IMR-90 (cell line): ENCODE measurements around the gene SNAP25. TPM values are rescaled to one million over a fixed set of nuclear protein-coding genes. Genes with fewer than 3 reads are reported as not detected.
A peak's percentile ranks its signal among the peaks of the same experiment; 100 is the strongest.

Source experiments
- ATAC-seq: fragments of 200-7000 bp; cut with Tn5 transposase; 2 replicates; pipeline ENCODE4 v1.9.1; 2020; ENCODE audit warnings: low read depth, mild to moderate bottlenecking, moderate library complexity
- BruUV-seq: library from RNA; stranded (reverse); fragments of 400-500 nt; replicated peaks from 2 replicates; lab custom pipeline; 2021; lab: Mats Ljungman, UMichigan
- CTCF ChIA-PET: fragments of 300-600 bp; formaldehyde crosslinking; extraction: SDS; loops from one replicate; lab custom pipeline; 2021; ENCODE audit warnings: antibody characterized with exemption; lab: Yijun Ruan, JAX
- POLR2A ChIA-PET: fragments of 300-600 bp; sonication (Branson Sonifier 250); formaldehyde crosslinking; loops from one replicate; lab custom pipeline; 2022; ENCODE audit warnings: antibody characterized with exemption; ENCODE audit not compliant: unreplicated experiment; lab: Charles Lee
- DNase-seq: peaks from one replicate; pipeline ENCODE4 v3.0.0; 2013
- H2AFZ ChIP-seq: replicated peaks from 2 replicates; pipeline ENCODE3; 2013; ENCODE audit warnings: low read length, mild to moderate bottlenecking; ENCODE audit not compliant: poor library complexity
- H2AK5ac ChIP-seq: 2 replicates; pipeline ENCODE4 v1.6.1; 2013; ENCODE audit warnings: low read depth, low read length, inconsistent platforms
- H2AK9ac ChIP-seq: replicated peaks from 2 replicates; pipeline ENCODE3; 2013; ENCODE audit warnings: mild to moderate bottlenecking, low read depth, low read length, moderate library complexity; ENCODE audit not compliant: poor library complexity
- H2BK120ac ChIP-seq: 2 replicates; pipeline ENCODE4 v1.6.1; 2013; ENCODE audit warnings: low read depth, low read length, inconsistent platforms
- H2BK15ac ChIP-seq: 3 replicates; pipeline ENCODE4 v1.6.1; 2013; ENCODE audit warnings: low read depth, low read length, inconsistent platforms
- H2BK20ac ChIP-seq: 2 replicates; pipeline ENCODE4 v1.6.1; 2013; ENCODE audit warnings: low read depth, mild to moderate bottlenecking, inconsistent platforms, low read length, moderate library complexity
- H2BK5ac ChIP-seq: 2 replicates; pipeline ENCODE4 v1.6.1; 2013; ENCODE audit warnings: mild to moderate bottlenecking, low read depth, low read length, inconsistent platforms; ENCODE audit not compliant: poor library complexity, severe bottlenecking
- H3K14ac ChIP-seq: replicated peaks from 2 replicates; pipeline ENCODE4 v1.6.1; 2013; ENCODE audit warnings: low read depth, low read length, inconsistent platforms
- H3K18ac ChIP-seq: 2 replicates; pipeline ENCODE4 v1.6.1; 2013; ENCODE audit warnings: low read depth, low read length, control low read depth
- H3K23ac ChIP-seq: 2 replicates; pipeline ENCODE4 v1.6.1; 2013; ENCODE audit warnings: low read depth, low read length, inconsistent platforms
- H3K27ac ChIP-seq: 2 replicates; pipeline ENCODE4 v1.5.1; 2013; ENCODE audit warnings: mild to moderate bottlenecking, control low read depth, low read length; ENCODE audit not compliant: insufficient read depth
- H3K27me3 ChIP-seq: 2 replicates; pipeline ENCODE4 v1.6.1; 2013; ENCODE audit warnings: low read length; ENCODE audit not compliant: control insufficient read depth, insufficient read depth
- H3K36me3 ChIP-seq: 2 replicates; pipeline ENCODE4 v1.6.1; 2013; ENCODE audit warnings: low read length, mixed read lengths; ENCODE audit not compliant: control insufficient read depth, insufficient read depth
- H3K4ac ChIP-seq: 2 replicates; pipeline ENCODE4 v1.6.1; 2013; ENCODE audit warnings: low read depth, low read length, inconsistent platforms
- H3K4me1 ChIP-seq: 2 replicates; pipeline ENCODE4 v1.6.1; 2013; ENCODE audit warnings: low read length, mixed read lengths; ENCODE audit not compliant: control insufficient read depth, insufficient read depth
- H3K4me2 ChIP-seq: 2 replicates; pipeline ENCODE4 v1.6.1; 2013; ENCODE audit warnings: low read depth, mild to moderate bottlenecking, control low read depth, low read length, moderate library complexity
- H3K4me3 ChIP-seq: 2 replicates; pipeline ENCODE4 v1.5.1; 2013; ENCODE audit warnings: low read depth, mild to moderate bottlenecking, control low read depth, low read length, moderate library complexity; ENCODE audit not compliant: insufficient read depth
- H3K56ac ChIP-seq: 2 replicates; pipeline ENCODE4 v1.6.1; 2013; ENCODE audit warnings: low read length, inconsistent platforms; ENCODE audit not compliant: insufficient read depth; ENCODE audit errors: extremely low read depth
- H3K79me1 ChIP-seq, 2 experiments: 2 replicates each; pipeline ENCODE4 v1.6.1; 2013; ENCODE audit warnings: low read length in 2 of 2, inconsistent platforms in 1 of 2, low read depth in 1 of 2
- H3K9ac ChIP-seq: 2 replicates; pipeline ENCODE4 v1.6.1; 2013; ENCODE audit warnings: low read depth, low read length, control low read depth
- H3K9me1 ChIP-seq: 2 replicates; pipeline ENCODE4 v1.6.1; 2013; ENCODE audit warnings: low read length, inconsistent platforms; ENCODE audit not compliant: insufficient read depth
- H3K9me3 ChIP-seq: 2 replicates; pipeline ENCODE4 v1.6.1; 2013; ENCODE audit warnings: low read length; ENCODE audit not compliant: control insufficient read depth, insufficient read depth
- H4K20me1 ChIP-seq: 2 replicates; pipeline ENCODE4 v1.6.1; 2013; ENCODE audit warnings: low read length, inconsistent platforms; ENCODE audit not compliant: insufficient read depth
- H4K5ac ChIP-seq: 2 replicates; pipeline ENCODE4 v1.6.1; 2013; ENCODE audit warnings: mild to moderate bottlenecking, low read depth, low read length, control low read depth
- H4K8ac ChIP-seq, 2 experiments: 2 replicates each; pipeline ENCODE4 v1.6.1; 2013; ENCODE audit warnings: low read depth in 2 of 2, low read length in 2 of 2, control low read depth in 1 of 2, inconsistent platforms in 1 of 2
- H4K91ac ChIP-seq: 2 replicates; pipeline ENCODE4 v1.6.1; 2013; ENCODE audit warnings: low read depth, low read length, inconsistent platforms; ENCODE audit not compliant: insufficient read depth
- FOS ChIP-seq: fragments of 150-350 bp; IDR thresholded peaks from 2 replicates; pipeline ENCODE4 v1.6.1; 2016; ENCODE audit warnings: low read depth, low read length
- MAFK ChIP-seq: IDR thresholded peaks from 2 replicates; pipeline ENCODE4 v1.6.1; 2012; ENCODE audit warnings: low read depth, low read length, improper control_type of control experiment
- SMC3 ChIP-seq: fragments of 150-350 bp; IDR thresholded peaks from 2 replicates; pipeline ENCODE4 v1.6.1; 2016; ENCODE audit warnings: low read depth, mild to moderate bottlenecking, antibody characterized with exemption, low read length, moderate library complexity
- WGBS, 2 experiments: methylation state at CpG; one replicate each; pipeline versions ENCODE4 v1.1.5 to v1.1.7; 2013; ENCODE audit warnings: missing lambda C conversion rate in 2 of 2; ENCODE audit not compliant: insufficient read length in 1 of 2; ENCODE audit errors: extremely low coverage in 2 of 2; 5-methylcytosine and 5-hydroxymethylcytosine counted together
- dilution Hi-C: fragments of 300-500 bp; cut with HindIII; formaldehyde crosslinking; loops from one replicate; pipeline ENCODE4 v1.14.3; 2018; ENCODE audit warnings: low sequenced_read_pairs; ENCODE audit not compliant: unreplicated experiment
- in situ Hi-C: fragments of 300-500 bp; cut with MboI; formaldehyde crosslinking; loops from 3 replicates; pipeline ENCODE4 v1.14.3; 2019; ENCODE audit warnings: low sequenced_read_pairs, inconsistent platforms, mixed read lengths
- intact Hi-C: fragments of 100-400 bp; cut with micrococcal nuclease; formaldehyde crosslinking; loops from 2 replicates; pipeline ENCODE4 v1.10.0; 2022
- polyA plus RNA-seq, 3 experiments: library from polyadenylated mRNA; depleted of rRNA; stranded (reverse); fragments of >200 nt; gene quantifications; 2 replicates each; pipeline ENCODE4 v1.2.3, GENCODE V29; 2012; ENCODE audit warnings: low replicate concordance in 1 of 3
- total RNA-seq: library from RNA; depleted of rRNA; stranded (reverse); fragments of >200 nt; gene quantifications from 2 replicates; pipeline ENCODE4 v1.2.3, GENCODE V29; 2012

The SNAP25 gene
- total and polyA plus RNA-seq, 2 of the 4 experiments (the other 2 are of a cell fraction): 1.1 to 2.8 TPM

DNA sequence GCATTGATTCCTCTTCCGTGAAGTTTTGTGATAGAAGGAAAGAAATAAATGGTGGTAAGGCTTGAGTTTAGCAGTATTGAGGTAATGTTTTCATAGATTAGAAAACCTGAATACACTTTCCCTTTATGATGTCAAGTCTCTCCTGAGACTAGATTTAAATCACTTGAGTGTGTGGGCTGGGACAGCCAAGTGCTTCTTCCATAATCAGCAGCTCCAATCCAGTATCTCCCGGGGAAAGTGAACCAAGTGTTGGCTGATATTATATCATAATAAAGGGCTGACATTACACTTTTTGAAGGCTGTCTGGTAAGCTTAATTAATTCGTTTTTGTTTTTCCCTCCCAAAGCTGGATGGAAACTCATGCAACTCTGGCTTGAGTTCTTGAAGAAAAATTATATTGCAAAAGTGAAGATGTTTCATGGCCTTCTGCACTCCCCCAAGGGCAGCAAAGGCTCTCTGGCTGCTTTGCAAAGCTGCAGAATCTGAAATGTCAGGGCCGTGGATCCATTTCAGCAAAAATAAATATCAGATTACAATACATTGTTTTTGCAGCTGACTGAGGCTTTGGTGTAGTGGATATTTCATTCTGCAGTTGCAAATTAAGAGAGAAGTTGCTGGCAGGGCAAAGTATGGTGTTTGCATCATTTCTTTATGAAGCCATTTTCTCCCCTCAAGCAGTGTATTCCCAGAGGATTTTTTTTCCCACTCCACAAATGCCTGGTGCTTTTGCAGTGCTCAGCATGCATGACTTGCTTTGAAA, 114.2 kb downstream of the SNAP25 start:
- ATAC-seq (peak; percentile 74), DNase-seq (peak; percentile 31)

More for the DNA sequence above, 114.2 kb downstream of the SNAP25 start:
- no peak overlapping the region for H3K27ac ChIP-seq
- H2BK20ac ChIP-seq: no peak overlapping the region
- in situ Hi-C loops (no loop called here), dilution Hi-C loops (no loop called here), intact Hi-C loops (no loop called here)
- no peaks in the 10 kb centered on the region for H3K9me3 ChIP-seq
- no peak overlapping the region for H2AK9ac ChIP-seq
- no peak overlapping the region for H3K4ac ChIP-seq
- no peak overlapping the region for H4K5ac ChIP-seq
- no peak overlapping the region for H4K8ac ChIP-seq
- TF ChIP-seq MAFK (no peak), FOS (no peak), SMC3 (no peak)
- H2BK5ac ChIP-seq: no peak overlapping the region
- H2BK120ac ChIP-seq: no peak overlapping the region
- H3K56ac ChIP-seq: no peak overlapping the region
- no peaks in the 10 kb centered on the region for H3K79me1 ChIP-seq
- no peak overlapping the region for H2BK15ac ChIP-seq
- no peak overlapping the region for H2AK5ac ChIP-seq
- no peaks in the 10 kb centered on the region for H3K9me1 ChIP-seq
- CTCF ChIA-PET: interaction anchor here (0.6 to 0.9 kb wide), 2 partner anchors 25 to 201 kb away, joined by 3 to 4 read pairs; no protein-coding TSS in a partner anchor
- H3K4me2 ChIP-seq: no peak overlapping the region
- H2AFZ ChIP-seq: no peak overlapping the region
- POLR2A ChIA-PET: no interaction called here
- no peak overlapping the region for H3K14ac ChIP-seq
- no CpG with 5 or more reads among the region's 4 CpGs for WGBS, 2 experiments
- H3K23ac ChIP-seq: no peak overlapping the region
- peaks cover 3% of the 10 kb centered on the region; the same call in 1 of the 2 replicates for H3K4me1 ChIP-seq
- no peaks in the 10 kb centered on the region; the same call in 1 of the 2 replicates for H3K27me3 ChIP-seq
- H3K36me3 ChIP-seq: no peaks in the 10 kb centered on the region
- H3K4me3 ChIP-seq: no peak overlapping the region
- BruUV-seq: no TSS peak
- no peak overlapping the region for H3K18ac ChIP-seq
- H4K20me1 ChIP-seq: no peaks in the 10 kb centered on the region
- H3K9ac ChIP-seq: no peak overlapping the region
- H4K91ac ChIP-seq: no peak overlapping the region
